BLaER1 (cell line): Measurements from ENCODE around the gene TRIM42.

ENCODE experiments used
- H3K27ac ChIP-seq: shearing (Covaris generic); formaldehyde crosslinking; 2 replicates; pipeline ENCODE4 v1.8.1; 2022
- H3K27me3 ChIP-seq: shearing (Covaris generic); formaldehyde crosslinking; 2 replicates; pipeline ENCODE4 v1.8.1; 2022
- H3K36me3 ChIP-seq: shearing (Covaris generic); formaldehyde crosslinking; 2 replicates; pipeline ENCODE4 v1.8.1; 2022
- H3K4me1 ChIP-seq: shearing (Covaris generic); formaldehyde crosslinking; 2 replicates; pipeline ENCODE4 v1.8.1; 2022
- H3K4me2 ChIP-seq: shearing (Covaris generic); formaldehyde crosslinking; 2 replicates; pipeline ENCODE4 v1.8.1; 2022
- H3K4me3 ChIP-seq: shearing (Covaris generic); formaldehyde crosslinking; 2 replicates; pipeline ENCODE4 v1.8.1; 2022
- H3K9ac ChIP-seq: shearing (Covaris generic); formaldehyde crosslinking; 2 replicates; pipeline ENCODE4 v1.8.1; 2022
- H3K9me3 ChIP-seq: shearing (Covaris generic); formaldehyde crosslinking; 2 replicates; pipeline ENCODE4 v1.8.1; 2022
- H4K20me1 ChIP-seq: shearing (Covaris generic); formaldehyde crosslinking; 2 replicates; pipeline ENCODE4 v1.8.1; 2022
- Cebpa-rat ChIP-seq: shearing (Covaris generic); IDR thresholded peaks from 2 replicates; pipeline ENCODE4 v1.8.1; 2022

The TRIM42 gene

DNA sequence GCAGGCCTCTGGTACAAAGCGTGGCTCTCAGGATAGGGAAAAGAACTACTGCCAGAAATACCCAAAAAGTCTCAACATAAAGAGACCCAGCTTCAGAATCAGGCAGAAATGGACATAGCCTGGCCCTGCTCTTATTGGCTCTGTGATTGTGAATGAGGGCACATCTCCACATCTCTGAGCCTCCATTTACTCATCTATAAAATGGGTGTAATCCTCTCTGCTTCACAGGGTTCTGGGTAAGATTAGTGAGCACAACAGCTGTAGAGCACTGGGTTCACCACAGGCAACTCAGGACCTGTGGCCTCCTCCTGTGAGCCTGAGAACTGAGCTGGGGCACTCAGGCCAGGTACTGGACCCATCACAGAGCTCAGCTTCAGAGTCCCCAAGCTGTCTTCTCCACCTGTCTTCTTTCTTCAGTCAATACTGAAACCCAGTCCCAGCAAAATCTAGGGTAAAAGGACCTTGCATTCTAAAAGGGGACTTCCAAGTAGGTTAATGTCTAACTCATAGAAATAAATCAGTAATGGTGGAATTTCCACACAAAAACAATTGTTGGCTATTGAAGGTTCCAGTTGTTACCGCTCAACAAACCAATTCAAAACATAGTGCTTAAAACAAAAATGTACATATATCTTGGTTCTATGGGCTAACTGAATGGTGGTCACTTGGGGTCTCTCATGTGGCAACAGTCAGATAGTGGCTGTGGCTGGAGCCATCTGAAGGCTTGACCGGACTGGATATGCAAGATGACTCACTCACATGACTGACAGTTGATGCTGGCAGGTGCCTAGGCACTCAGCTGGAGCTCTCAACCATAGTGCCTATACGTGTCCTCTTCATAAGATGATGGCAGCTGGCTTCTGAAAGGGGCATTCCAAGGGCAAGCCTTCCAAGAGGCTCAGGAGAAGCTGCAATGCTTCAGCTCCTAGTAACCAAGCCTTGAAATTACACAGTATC, 47.3 kb downstream of the TRIM42 start:
- no peak for TF ChIP-seq Cebpa-rat
- no peak overlapping the region for H3K4me3 ChIP-seq
- no peaks in the 10 kb centered on the region for H3K36me3 ChIP-seq
- no peaks in the 10 kb centered on the region for H3K4me1 ChIP-seq
- no peaks in the 10 kb centered on the region for H4K20me1 ChIP-seq
- no peaks in the 10 kb centered on the region for H3K27me3 ChIP-seq
- H3K27ac ChIP-seq: no peak overlapping the region
- no peak overlapping the region for H3K9ac ChIP-seq
- no peak overlapping the region for H3K4me2 ChIP-seq
- no peaks in the 10 kb centered on the region for H3K9me3 ChIP-seq

DNA sequence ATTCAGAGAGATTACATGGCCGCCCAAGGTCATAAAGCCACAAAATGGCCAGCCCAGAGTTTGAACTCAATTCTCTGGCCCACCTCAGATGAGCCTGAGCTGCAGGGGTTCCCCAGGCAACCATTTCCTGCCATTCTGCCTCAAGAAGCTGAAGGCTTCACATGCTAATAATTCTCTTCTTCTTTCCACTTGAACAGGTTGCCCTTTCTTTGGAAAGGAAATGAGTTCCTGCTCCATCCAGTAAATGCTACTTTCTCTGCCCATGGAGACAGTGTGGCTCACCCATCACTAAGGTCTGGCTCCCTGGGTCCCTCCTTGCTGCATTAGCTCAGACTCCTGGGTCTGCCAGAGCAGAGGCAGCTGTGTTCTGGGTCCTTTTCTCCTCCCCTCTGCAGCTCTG, 48.2 kb downstream of the TRIM42 start:
- Histone ChIP-seq H3K9me3 (no peaks in the 10 kb centered on the region), H3K9ac (no peak overlapping the region), H3K36me3 (no peaks in the 10 kb centered on the region), H3K27me3 (no peaks in the 10 kb centered on the region), H3K27ac (no peak overlapping the region), H3K4me3 (no peak overlapping the region), H4K20me1 (no peaks in the 10 kb centered on the region), H3K4me1 (no peaks in the 10 kb centered on the region), H3K4me2 (peak overlapping the region; percentile 11; the same call in 1 of the 2 replicates)
- no peak for TF ChIP-seq Cebpa-rat

DNA sequence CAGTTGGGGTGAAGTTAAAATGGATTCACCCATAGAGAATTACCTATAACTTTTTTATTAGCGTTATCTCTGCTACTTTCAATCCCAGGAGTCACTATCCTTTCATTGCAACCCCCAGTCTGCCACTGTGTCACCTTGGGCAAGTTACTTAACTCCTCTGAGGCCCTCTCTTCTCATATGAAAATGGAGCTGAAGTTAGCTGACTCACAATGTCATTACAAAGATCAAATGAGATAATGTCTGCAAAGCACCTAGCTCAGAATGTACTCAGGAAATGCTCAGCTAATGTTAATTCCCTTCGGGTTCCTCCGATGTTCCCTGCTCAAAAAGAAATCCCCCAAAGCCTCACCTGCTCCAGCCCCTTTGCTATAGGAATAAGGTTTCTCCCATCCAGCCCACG, 50.0 kb downstream of the TRIM42 start:
- H3K4me1 ChIP-seq: no peaks in the 10 kb centered on the region
- no peak overlapping the region for H3K4me2 ChIP-seq
- H3K4me3 ChIP-seq: no peak overlapping the region
- H3K9me3 ChIP-seq: no peaks in the 10 kb centered on the region
- H3K27me3 ChIP-seq: no peaks in the 10 kb centered on the region
- H4K20me1 ChIP-seq: no peaks in the 10 kb centered on the region
- TF ChIP-seq Cebpa-rat: no peak
- H3K36me3 ChIP-seq: no peaks in the 10 kb centered on the region
- no peak overlapping the region for H3K9ac ChIP-seq
- H3K27ac ChIP-seq: no peak overlapping the region

DNA sequence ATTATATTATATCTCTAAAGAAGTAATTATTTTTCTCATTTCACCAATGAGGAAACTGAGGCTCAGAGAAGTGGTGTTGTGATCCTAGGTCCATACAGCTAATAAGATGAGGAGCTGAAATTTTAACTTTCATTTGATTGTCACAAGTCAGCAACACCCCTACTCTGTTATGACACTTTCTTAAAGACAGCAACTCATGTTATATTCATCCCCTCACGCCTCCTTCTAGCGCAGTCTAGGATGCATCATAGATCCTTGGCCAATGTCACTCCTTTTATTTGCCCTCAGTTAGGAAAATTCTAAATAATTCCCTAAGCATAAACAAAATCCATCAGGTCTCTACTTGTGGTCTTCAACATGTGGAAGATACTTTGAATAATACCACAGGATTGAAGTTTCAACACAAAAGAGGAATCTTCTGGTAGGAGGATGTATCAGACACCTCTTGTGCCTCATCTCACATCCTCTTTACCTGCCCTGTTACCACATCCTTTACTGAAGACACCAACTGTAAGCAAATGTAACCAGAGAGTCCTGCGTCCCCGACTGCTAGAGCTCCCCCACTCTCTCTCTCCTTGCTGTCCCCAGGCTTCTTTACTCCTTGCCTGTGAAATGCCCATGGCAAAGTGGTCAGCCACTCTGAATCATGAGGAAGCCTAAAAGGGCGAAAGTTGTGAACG, 53.7 kb downstream of the TRIM42 start:
- H3K4me1 ChIP-seq: no peaks in the 10 kb centered on the region
- no peak overlapping the region for H3K27ac ChIP-seq
- TF ChIP-seq Cebpa-rat: no peak
- no peaks in the 10 kb centered on the region for H3K36me3 ChIP-seq
- H3K4me2 ChIP-seq: no peak overlapping the region
- no peaks in the 10 kb centered on the region for H3K27me3 ChIP-seq
- no peaks in the 10 kb centered on the region for H4K20me1 ChIP-seq
- no peak overlapping the region for H3K4me3 ChIP-seq
- H3K9me3 ChIP-seq: no peaks in the 10 kb centered on the region
- H3K9ac ChIP-seq: no peak overlapping the region

DNA sequence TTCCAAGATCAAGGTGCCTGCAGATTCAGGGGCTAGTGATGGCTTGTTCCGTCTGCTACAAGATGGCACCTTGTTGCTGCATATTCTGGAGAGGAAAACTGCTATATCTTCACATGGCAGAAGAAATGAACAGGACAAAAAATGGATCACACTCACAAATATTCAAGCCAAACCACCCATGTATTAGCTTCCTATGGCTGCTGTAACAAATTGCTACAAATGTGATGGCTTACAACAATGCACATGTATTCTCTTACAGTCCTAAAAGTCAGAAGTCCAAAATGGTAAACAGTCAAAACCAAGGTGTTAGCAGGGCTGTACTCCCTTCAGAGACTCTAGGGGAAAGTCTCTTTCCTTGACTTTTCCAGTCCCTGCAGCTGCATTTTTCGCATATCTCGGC, 55.8 kb downstream of the TRIM42 start:
- Histone ChIP-seq H3K27ac (no peak overlapping the region), H3K4me2 (no peak overlapping the region), H3K9ac (no peak overlapping the region), H3K4me1 (no peaks in the 10 kb centered on the region), H3K27me3 (no peaks in the 10 kb centered on the region), H3K36me3 (no peaks in the 10 kb centered on the region), H3K4me3 (no peak overlapping the region), H3K9me3 (no peaks in the 10 kb centered on the region), H4K20me1 (no peaks in the 10 kb centered on the region)
- TF ChIP-seq Cebpa-rat: no peak

DNA sequence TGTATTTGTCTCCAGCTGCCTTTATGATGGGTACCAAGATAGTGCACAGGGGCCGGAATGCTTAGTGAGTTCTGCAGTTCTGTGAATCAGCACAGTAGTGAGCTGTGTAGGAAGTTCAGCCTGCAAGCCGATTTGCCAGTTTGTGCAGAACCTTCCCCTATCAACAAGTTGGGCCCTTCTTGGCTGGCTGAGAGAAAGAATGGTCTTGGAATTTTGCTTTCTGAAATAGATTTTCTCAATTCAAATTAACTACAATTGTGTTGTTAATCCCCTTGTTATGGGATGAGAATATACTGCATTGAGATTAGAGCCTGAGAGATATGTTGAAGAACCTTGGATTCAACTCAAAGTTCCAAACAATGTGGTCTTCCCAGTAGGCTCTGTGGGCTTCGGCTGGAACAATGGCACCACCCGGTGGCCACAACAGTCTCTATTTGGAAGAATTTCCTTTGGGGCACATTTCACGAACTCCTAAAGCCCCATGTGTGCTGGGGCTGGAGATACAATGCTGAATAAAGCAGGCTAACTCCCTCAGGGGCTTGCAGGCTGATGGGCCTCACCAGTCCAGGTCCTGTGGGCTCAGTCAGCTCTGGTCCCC, 59.1 kb downstream of the TRIM42 start:
- Histone ChIP-seq H3K9ac (no peak overlapping the region), H3K4me3 (no peak overlapping the region), H3K9me3 (no peaks in the 10 kb centered on the region), H3K4me2 (no peak overlapping the region), H3K27ac (no peak overlapping the region), H4K20me1 (no peaks in the 10 kb centered on the region), H3K27me3 (no peaks in the 10 kb centered on the region), H3K36me3 (no peaks in the 10 kb centered on the region), H3K4me1 (no peaks in the 10 kb centered on the region)
- TF ChIP-seq Cebpa-rat: no peak

DNA sequence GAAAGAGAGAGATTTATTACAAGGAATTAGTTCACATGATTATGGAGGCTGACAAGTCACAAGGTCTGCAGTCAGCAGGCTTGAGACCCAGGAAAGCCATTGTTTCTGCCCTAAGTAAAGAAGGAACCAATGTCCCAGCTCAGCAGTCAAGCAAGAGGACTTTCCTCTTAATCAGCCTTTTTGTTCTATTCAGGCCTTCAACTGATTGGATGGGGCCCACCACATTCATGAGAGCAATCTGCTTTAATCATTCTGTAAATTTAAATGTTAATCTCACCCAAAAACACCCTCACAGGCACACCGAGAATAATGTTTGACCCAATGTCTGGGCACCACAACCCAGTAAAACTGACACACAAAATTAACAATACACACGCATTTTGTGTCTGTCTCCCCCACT, 64.3 kb downstream of the TRIM42 start:
- Histone ChIP-seq H4K20me1 (no peaks in the 10 kb centered on the region), H3K27me3 (no peaks in the 10 kb centered on the region), H3K27ac (no peak overlapping the region), H3K36me3 (no peaks in the 10 kb centered on the region), H3K9ac (no peak overlapping the region), H3K9me3 (no peaks in the 10 kb centered on the region), H3K4me3 (no peak overlapping the region), H3K4me2 (no peak overlapping the region), H3K4me1 (no peaks in the 10 kb centered on the region)
- TF ChIP-seq Cebpa-rat: no peak

DNA sequence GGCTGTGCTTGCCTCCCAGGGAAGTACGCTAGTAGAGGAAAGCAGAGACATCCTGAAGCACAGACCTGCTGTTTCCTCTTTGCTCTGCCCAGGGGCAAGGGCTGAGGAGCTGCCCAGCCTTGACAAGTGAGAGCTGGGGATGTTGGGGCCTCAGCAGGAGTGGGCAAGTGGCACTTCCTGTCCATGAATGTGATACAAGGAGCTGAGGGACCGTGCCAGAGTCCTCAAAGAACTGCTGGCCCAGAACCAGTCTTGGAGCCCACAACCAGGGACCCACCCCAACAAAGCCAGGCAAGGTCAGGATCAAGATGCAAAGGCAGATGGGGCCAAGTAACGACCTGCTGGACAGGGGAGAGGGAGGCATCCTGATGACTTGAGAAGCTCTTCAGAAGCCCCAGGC, 70.3 kb downstream of the TRIM42 start:
- no peak overlapping the region for H3K9ac ChIP-seq

DNA sequence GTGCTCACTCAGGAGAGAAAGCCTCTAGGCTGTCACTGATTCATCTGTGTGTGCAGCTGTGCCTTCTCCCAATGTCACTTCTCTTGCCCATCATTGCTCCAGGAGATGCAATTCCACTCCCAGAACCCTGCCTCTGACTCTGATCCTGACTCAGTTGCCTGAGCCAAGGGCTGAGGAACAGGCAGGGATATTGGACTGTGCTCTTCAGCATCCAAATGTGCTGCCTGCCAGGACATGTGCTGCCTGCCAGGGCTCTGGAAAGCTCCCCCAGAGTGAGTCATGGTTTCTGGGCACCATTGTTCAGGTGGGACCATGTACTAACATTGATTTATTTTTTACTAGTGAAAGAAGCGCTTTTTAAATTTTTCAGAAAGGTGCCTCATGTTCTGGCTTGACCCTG, 71.0 kb downstream of the TRIM42 start:
- Histone ChIP-seq H3K9me3 (no peaks in the 10 kb centered on the region), H3K36me3 (no peaks in the 10 kb centered on the region), H3K4me1 (no peaks in the 10 kb centered on the region), H3K4me2 (no peak overlapping the region), H3K4me3 (no peak overlapping the region), H3K27me3 (no peaks in the 10 kb centered on the region), H3K27ac (no peak overlapping the region), H3K9ac (no peak overlapping the region), H4K20me1 (no peaks in the 10 kb centered on the region)
- TF ChIP-seq Cebpa-rat: no peak

More for the DNA sequence above, 70.3 kb downstream of the TRIM42 start:
- Histone ChIP-seq H3K4me2 (no peak overlapping the region), H3K27ac (no peak overlapping the region), H3K9me3 (no peaks in the 10 kb centered on the region), H3K36me3 (no peaks in the 10 kb centered on the region), H3K4me1 (no peaks in the 10 kb centered on the region), H3K4me3 (no peak overlapping the region), H3K27me3 (no peaks in the 10 kb centered on the region), H4K20me1 (no peaks in the 10 kb centered on the region)
- no peak for TF ChIP-seq Cebpa-rat
